Measurements from ENCODE around the gene NOC2L.

DNA sequence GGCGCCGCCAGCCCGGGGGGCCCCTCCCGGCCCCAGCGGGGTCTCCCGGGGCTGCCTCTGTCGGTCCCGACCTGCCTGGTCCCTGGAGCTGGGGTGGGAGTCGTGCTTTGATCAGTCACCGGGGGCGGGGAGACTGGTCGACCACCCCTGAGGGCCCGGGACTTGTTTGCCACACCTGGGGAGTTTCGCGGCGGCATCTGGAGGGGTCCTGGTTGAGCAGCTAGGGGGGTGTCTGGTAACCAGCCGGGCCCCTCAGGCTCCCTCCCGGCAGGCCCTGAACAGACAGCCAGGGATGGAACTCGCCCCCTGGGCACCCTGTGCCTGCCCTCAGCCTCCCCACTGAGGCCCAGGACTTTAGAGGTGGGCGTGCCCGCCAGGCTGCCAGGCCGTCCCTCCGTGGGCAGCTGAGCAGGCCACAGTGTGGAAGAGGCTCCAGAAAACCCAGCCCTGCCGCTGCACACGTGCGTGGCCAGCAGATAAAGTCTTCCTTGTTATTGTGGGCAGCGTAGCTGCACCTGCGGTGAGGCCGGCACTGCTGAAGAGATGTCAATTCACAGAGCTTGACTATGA, 48.7 kb downstream of the NOC2L start:
- TF ChIP-seq, protein P1, sequence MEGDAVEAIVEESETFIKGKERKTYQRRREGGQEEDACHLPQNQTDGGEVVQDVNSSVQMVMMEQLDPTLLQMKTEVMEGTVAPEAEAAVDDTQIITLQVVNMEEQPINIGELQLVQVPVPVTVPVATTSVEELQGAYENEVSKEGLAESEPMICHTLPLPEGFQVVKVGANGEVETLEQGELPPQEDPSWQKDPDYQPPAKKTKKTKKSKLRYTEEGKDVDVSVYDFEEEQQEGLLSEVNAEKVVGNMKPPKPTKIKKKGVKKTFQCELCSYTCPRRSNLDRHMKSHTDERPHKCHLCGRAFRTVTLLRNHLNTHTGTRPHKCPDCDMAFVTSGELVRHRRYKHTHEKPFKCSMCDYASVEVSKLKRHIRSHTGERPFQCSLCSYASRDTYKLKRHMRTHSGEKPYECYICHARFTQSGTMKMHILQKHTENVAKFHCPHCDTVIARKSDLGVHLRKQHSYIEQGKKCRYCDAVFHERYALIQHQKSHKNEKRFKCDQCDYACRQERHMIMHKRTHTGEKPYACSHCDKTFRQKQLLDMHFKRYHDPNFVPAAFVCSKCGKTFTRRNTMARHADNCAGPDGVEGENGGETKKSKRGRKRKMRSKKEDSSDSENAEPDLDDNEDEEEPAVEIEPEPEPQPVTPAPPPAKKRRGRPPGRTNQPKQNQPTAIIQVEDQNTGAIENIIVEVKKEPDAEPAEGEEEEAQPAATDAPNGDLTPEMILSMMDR (IDR thresholded peaks at IDR 0.05; ENCODE audit: insufficient read depth, low read length), result no peak
- TF ChIP-seq GABPA (IDR thresholded peaks at IDR 0.05; ENCODE audit: low read depth), result no peak
- TF ChIP-seq, protein P2, sequence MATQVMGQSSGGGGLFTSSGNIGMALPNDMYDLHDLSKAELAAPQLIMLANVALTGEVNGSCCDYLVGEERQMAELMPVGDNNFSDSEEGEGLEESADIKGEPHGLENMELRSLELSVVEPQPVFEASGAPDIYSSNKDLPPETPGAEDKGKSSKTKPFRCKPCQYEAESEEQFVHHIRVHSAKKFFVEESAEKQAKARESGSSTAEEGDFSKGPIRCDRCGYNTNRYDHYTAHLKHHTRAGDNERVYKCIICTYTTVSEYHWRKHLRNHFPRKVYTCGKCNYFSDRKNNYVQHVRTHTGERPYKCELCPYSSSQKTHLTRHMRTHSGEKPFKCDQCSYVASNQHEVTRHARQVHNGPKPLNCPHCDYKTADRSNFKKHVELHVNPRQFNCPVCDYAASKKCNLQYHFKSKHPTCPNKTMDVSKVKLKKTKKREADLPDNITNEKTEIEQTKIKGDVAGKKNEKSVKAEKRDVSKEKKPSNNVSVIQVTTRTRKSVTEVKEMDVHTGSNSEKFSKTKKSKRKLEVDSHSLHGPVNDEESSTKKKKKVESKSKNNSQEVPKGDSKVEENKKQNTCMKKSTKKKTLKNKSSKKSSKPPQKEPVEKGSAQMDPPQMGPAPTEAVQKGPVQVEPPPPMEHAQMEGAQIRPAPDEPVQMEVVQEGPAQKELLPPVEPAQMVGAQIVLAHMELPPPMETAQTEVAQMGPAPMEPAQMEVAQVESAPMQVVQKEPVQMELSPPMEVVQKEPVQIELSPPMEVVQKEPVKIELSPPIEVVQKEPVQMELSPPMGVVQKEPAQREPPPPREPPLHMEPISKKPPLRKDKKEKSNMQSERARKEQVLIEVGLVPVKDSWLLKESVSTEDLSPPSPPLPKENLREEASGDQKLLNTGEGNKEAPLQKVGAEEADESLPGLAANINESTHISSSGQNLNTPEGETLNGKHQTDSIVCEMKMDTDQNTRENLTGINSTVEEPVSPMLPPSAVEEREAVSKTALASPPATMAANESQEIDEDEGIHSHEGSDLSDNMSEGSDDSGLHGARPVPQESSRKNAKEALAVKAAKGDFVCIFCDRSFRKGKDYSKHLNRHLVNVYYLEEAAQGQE (IDR thresholded peaks at IDR 0.05; ENCODE audit: insufficient replicate concordance, low read depth), result no peak
- no peak for TF ChIP-seq POLR2AphosphoS5 (IDR thresholded peaks at IDR 0.05; ENCODE audit: low read depth)
- no peak for TF ChIP-seq SPI1 (IDR thresholded peaks at IDR 0.05; ENCODE audit: borderline replicate concordance, low read depth)
